Measurements from ENCODE around the gene RPP25.

RPP25 gene

GRCh38 chr15:74958908-74959585 lies 2.5 kb upstream of the RPP25 start:
- no peaks in the 10 kb centered on the region for H3K9me2 ChIP-seq (replicated peaks; ENCODE audit: insufficient read depth, low read length)
- no peak for TF ChIP-seq EZH2phosphoT487 (IDR thresholded peaks at IDR 0.05; ENCODE audit: low read length)
- no peak overlapping the region for H3K9ac ChIP-seq (ENCODE audit: low read length)
- no peaks in the 10 kb centered on the region for H3K27me3 ChIP-seq (replicated peaks; ENCODE audit: insufficient read depth, low read length)
- peaks cover 17% of the 10 kb centered on the region for H3K79me2 ChIP-seq (ENCODE audit: low read length)
- H3K9me3 ChIP-seq (replicated peaks; ENCODE audit: insufficient read depth, low read length) = no peaks in the 10 kb centered on the region
- H3K4me2 ChIP-seq (ENCODE audit: low read depth, low read length) = no peak overlapping the region
- no peak overlapping the region for H3K4me3 ChIP-seq (ENCODE audit: low read length)
- no peak for DNase-seq
- no peak overlapping the region for H2AFZ ChIP-seq (ENCODE audit: low read length)
- H3K4me1 ChIP-seq (ENCODE audit: low read length) = peaks cover 20% of the 10 kb centered on the region
- H3F3A ChIP-seq (ENCODE audit: insufficient read depth, low read length) = peaks cover 5% of the 10 kb centered on the region; the same call in 1 of the 2 replicates
- no peak overlapping the region for H3K27ac ChIP-seq (ENCODE audit: low read length)
- no peaks in the 10 kb centered on the region for H4K20me1 ChIP-seq (ENCODE audit: insufficient read depth, low read length)
- H3K36me3 ChIP-seq (replicated peaks; ENCODE audit: insufficient read depth, low read length) = no peaks in the 10 kb centered on the region

GRCh38 chr15:74958320-74958907 lies 1.8 kb upstream of the RPP25 start:
- no peaks in the 10 kb centered on the region for H3K9me3 ChIP-seq (replicated peaks; ENCODE audit: insufficient read depth, low read length)
- H2AFZ ChIP-seq (ENCODE audit: low read length) = no peak overlapping the region
- TF ChIP-seq EZH2phosphoT487 (IDR thresholded peaks at IDR 0.05; ENCODE audit: low read length) (no peak), EZH2 (optimal IDR thresholded peaks at IDR 0.05; ENCODE audit: low read depth, low read length) (no peak)
- TF ChIP-seq, protein P1, sequence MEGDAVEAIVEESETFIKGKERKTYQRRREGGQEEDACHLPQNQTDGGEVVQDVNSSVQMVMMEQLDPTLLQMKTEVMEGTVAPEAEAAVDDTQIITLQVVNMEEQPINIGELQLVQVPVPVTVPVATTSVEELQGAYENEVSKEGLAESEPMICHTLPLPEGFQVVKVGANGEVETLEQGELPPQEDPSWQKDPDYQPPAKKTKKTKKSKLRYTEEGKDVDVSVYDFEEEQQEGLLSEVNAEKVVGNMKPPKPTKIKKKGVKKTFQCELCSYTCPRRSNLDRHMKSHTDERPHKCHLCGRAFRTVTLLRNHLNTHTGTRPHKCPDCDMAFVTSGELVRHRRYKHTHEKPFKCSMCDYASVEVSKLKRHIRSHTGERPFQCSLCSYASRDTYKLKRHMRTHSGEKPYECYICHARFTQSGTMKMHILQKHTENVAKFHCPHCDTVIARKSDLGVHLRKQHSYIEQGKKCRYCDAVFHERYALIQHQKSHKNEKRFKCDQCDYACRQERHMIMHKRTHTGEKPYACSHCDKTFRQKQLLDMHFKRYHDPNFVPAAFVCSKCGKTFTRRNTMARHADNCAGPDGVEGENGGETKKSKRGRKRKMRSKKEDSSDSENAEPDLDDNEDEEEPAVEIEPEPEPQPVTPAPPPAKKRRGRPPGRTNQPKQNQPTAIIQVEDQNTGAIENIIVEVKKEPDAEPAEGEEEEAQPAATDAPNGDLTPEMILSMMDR (IDR thresholded peaks at IDR 0.05; ENCODE audit: low read length) = no peak
- no peak overlapping the region for H3K9ac ChIP-seq (ENCODE audit: low read length)
- peaks cover 20% of the 10 kb centered on the region for H3K4me1 ChIP-seq (ENCODE audit: low read length)
- H3F3A ChIP-seq (ENCODE audit: insufficient read depth, low read length) = peaks cover 5% of the 10 kb centered on the region; the same call in 1 of the 2 replicates
- H3K27ac ChIP-seq (ENCODE audit: low read length) = no peak overlapping the region
- no peak overlapping the region for H3K4me2 ChIP-seq (ENCODE audit: low read depth, low read length)
- peaks cover 17% of the 10 kb centered on the region for H3K79me2 ChIP-seq (ENCODE audit: low read length)
- H3K27me3 ChIP-seq (replicated peaks; ENCODE audit: insufficient read depth, low read length) = no peaks in the 10 kb centered on the region
- no peaks in the 10 kb centered on the region for H3K36me3 ChIP-seq (replicated peaks; ENCODE audit: insufficient read depth, low read length)
- H3K4me3 ChIP-seq (ENCODE audit: low read length) = no peak overlapping the region
- DNase-seq = no peak
- H4K20me1 ChIP-seq (ENCODE audit: insufficient read depth, low read length) = no peaks in the 10 kb centered on the region
- H3K9me2 ChIP-seq (replicated peaks; ENCODE audit: insufficient read depth, low read length) = no peaks in the 10 kb centered on the region

DNA sequence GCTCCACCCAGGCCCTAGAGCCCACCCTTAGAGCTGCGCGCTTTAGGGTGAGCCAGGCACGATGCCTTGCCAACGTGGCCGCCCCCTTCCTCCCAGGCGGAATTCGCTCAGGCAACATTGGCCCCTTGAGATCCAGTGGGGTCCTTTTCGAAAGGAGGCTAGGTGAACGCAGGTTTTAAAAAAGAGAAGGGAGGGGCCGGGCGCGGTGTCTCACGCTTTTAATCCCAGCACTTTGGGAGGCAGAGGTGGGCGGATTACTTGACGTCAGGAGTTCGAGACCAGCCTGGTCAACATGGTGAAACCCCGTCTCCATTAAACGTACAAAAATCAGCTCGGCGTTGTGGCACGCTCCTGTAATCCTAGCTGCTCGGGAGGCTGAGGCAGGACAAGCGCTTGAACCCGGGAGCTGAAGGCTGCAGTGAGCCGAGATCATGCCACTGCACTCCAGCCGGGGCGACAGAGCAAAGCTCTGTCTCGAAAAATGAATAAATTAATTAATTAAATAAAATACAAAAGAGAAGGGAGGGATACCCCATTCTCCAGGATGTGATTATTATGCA lies 984 bp upstream of the RPP25 start:
- Histone ChIP-seq H3K4me1 (ENCODE audit: low read length) (peaks cover 20% of the 10 kb centered on the region), H3K4me2 (ENCODE audit: low read depth, low read length) (peak overlapping the region; percentile 98), H4K20me1 (ENCODE audit: insufficient read depth, low read length) (no peaks in the 10 kb centered on the region), H2AFZ (ENCODE audit: low read length) (peak overlapping the region; percentile 84), H3K36me3 (replicated peaks; ENCODE audit: insufficient read depth, low read length) (no peaks in the 10 kb centered on the region), H3K27ac (ENCODE audit: low read length) (no peak overlapping the region), H3K4me3 (ENCODE audit: low read length) (peak overlapping the region; percentile 69), H3K9me2 (replicated peaks; ENCODE audit: insufficient read depth, low read length) (no peaks in the 10 kb centered on the region), H3K9ac (ENCODE audit: low read length) (peak overlapping the region; percentile 70; the same call in 1 of the 2 replicates), H3K79me2 (ENCODE audit: low read length) (peaks cover 17% of the 10 kb centered on the region), H3F3A (ENCODE audit: insufficient read depth, low read length) (peaks cover 5% of the 10 kb centered on the region; the same call in 1 of the 2 replicates), H3K27me3 (replicated peaks; ENCODE audit: insufficient read depth, low read length) (no peaks in the 10 kb centered on the region), H3K9me3 (replicated peaks; ENCODE audit: insufficient read depth, low read length) (no peaks in the 10 kb centered on the region)
- no peak for DNase-seq
- TF ChIP-seq EZH2 (optimal IDR thresholded peaks at IDR 0.05; ENCODE audit: low read depth, low read length) (no peak), EZH2phosphoT487 (IDR thresholded peaks at IDR 0.05; ENCODE audit: low read length) (no peak)
- TF ChIP-seq, protein P1 (IDR thresholded peaks at IDR 0.05; ENCODE audit: low read length) = no peak

Data from MM.1S (cell line).